Epithelial cell of esophagus (primary cell): ENCODE data around the gene WNT10A.
A peak's percentile ranks its signal among the peaks of the same experiment; 100 is the strongest.

ENCODE experiments used
- DNase-seq: peaks from one replicate; pipeline ENCODE4 v3.0.0; 2010; ENCODE audit warnings: low read depth
- H3K4me3 ChIP-seq: 2 replicates; pipeline ENCODE4 v1.5.1; 2011; ENCODE audit warnings: mild to moderate bottlenecking, low read length, control low read depth
- TF ChIP-seq, protein P1 (sequence below): IDR thresholded peaks from 2 replicates; pipeline ENCODE4 v1.5.1; 2011; ENCODE audit warnings: low read depth, mild to moderate bottlenecking, low read length, control low read depth, inconsistent platforms; ENCODE audit not compliant: insufficient read depth; ENCODE audit errors: missing control alignments

The WNT10A gene

DNA sequence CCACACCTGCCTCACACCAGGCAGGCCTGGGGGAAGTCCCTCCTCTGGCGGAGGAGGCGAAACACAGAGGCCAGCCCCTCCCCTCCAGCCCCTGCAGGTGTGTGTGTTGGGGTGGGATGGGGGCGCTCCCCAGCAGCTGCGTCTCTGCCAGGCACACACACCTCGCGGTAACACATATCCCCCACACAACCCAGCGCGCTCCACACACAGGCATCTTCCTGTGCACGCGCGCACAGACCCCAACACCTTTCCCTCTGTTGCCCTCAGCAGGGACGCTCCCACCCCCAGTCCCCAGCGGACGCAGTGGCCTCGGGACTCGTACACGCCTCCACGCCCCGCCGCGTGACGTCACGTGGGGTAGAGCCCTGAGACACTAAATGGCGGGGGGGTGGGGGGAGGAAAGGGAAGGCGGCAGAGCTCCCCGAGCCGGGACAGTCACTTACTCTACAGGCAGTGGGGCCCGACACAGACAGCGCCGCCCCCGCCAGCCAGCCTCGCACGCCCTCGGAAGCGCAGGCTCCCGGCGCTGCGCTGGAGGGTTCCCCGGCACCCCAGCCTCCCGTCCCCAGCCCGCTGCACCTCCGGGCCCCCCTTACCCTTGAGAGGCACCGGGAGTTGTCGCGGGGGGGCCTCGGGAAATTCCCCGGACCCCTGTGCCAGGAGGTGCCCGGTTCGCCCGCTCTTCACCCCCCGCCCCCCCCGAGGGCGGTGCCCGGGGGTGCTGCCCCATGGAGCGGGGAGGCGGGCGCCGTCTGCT, at the start of gene WNT10A:
Gene WNT10A, plus strand, starts transcription at position 751 of the 757 bp plus-strand sequence. CDS start 144 bp downstream, outside the sequence.
- TF ChIP-seq, protein P1, sequence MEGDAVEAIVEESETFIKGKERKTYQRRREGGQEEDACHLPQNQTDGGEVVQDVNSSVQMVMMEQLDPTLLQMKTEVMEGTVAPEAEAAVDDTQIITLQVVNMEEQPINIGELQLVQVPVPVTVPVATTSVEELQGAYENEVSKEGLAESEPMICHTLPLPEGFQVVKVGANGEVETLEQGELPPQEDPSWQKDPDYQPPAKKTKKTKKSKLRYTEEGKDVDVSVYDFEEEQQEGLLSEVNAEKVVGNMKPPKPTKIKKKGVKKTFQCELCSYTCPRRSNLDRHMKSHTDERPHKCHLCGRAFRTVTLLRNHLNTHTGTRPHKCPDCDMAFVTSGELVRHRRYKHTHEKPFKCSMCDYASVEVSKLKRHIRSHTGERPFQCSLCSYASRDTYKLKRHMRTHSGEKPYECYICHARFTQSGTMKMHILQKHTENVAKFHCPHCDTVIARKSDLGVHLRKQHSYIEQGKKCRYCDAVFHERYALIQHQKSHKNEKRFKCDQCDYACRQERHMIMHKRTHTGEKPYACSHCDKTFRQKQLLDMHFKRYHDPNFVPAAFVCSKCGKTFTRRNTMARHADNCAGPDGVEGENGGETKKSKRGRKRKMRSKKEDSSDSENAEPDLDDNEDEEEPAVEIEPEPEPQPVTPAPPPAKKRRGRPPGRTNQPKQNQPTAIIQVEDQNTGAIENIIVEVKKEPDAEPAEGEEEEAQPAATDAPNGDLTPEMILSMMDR, result no peak
- DNase-seq, result no peak
- peak within 1 kb of the TSS; percentile 49 for H3K4me3 ChIP-seq

DNA sequence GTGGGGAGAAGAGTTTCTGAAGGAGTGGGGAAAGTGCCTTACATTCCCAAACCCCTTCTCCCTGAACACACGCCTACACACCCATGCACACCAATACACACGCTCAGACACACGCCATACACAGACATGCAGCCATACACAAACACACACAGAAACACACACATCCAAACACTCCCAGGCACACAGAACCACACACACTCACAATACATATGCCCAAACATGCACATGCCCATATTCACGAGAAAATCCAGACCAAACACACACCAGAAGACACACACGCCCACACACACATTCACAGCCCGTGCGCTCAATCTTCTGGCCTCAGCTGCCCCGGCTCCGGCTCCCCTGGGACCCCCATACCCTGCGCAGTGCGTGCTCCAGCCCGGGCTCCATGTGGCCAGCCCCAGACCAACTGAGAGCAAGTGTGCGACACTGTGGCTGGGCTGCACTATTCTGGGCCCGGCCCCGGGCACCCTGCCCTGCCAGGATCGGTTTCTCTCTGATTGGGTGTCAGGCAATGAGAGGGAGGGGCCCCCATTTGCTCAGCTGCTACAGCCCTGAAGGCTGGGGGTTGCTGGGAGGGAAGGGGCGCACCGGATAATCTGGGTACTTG, 49.2 kb upstream of the WNT10A start, which contains the start of gene PRKAG3:
Gene PRKAG3, minus strand, starts transcription at position 426 of the 613 bp plus-strand sequence.
- DNase-seq, result no peak
- H3K4me3 ChIP-seq, result no peak within 1 kb of the TSS
- TF ChIP-seq, protein P1, result no peak

DNA sequence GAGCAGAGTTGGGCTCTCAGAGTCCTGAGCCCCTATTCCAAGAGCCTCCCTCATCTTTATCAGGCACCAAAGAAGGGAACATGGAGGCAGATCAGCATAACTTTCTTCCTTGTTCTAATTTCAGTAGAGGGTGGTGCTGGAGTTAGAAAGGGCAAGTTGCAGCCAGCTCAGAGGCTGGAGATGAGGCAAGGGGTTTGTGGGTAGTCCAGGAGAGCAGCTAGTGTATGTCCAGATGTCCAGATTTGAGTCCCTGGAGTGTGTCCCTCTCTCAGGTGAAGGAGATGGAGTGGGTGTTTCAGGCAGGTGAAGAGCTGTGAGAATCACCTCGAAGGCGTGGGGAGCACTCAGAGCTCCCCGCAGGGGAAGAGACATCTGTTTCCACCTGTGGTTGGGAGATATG, 48.6 kb upstream of the WNT10A start:
- H3K4me3 ChIP-seq, result no peak overlapping the region
- TF ChIP-seq, protein P1, result no peak
- no peak for DNase-seq

DNA sequence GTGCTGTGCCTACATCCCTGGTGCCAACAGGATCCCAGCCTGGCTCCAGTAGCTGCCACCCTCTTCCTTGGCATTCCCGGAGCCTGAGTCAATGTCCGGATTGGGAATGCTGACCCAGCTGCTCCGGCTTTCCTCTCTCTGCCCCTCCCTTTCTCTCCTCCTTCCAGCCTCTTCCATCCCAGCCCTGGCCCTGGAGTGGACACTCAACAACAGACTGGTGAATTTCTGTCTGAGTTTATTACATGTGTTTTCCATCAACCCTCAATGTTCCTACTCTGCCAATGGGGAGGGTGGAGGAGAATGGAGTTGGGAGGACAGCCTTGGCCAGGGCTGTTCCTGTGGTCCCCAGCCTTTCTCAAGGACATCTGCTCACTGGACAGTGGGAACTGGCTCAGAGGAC, 48.1 kb upstream of the WNT10A start:
- peak; percentile 29 for DNase-seq
- no peak overlapping the region for H3K4me3 ChIP-seq
- TF ChIP-seq, protein P1, result no peak

DNA sequence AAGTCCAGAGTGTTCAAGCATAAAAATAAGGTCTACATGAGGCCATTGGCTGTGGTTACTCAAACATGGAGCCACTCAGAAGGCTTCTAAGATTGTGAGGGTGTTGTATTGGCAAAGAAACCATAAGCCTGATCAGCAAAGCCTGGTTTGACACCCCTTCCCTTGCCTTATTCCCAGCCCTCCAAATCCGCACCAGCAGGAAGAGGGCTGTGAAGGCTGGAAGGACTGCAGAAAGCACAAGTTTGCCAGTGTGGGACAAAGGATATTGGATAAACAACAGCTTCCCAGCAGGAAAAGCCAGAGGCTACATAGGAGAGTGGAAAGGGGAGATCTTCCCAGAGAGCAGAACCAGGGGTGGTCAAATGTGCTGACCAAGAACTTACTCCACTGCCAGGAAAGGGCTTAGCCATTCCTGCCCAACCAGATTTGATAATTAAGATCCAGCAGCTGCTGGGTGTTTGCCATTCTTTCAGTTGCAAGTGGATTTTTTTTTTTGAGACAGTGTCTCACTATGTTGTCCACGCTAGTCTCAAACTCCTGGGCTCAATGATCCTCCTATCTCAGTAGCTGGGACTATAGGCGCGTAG, 47.5 kb upstream of the WNT10A start:
- TF ChIP-seq, protein P1, result no peak
- H3K4me3 ChIP-seq, result no peak overlapping the region
- DNase-seq, result no peak

DNA sequence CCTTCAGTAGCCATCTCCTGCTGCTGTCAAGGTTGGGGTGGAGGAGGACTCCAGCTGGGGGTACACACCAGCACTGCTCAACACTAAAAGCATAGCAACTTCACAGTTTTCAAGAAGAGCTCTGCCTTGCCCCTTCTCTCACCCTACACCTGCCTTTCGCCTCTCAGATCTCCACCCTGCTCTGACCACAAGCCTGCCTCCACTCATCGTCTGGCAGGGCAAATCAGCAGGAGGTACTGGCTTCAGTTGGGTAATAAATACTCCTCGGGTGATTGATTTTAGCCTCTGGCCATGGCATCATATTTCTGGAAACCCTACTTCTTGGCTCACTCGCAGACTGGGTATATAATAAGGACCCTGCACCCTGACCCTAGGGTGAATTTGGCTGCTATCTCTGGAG, 46.0 kb upstream of the WNT10A start:
- DNase-seq, result no peak
- H3K4me3 ChIP-seq, result no peak overlapping the region

More for the DNA sequence above, 46.0 kb upstream of the WNT10A start:
- TF ChIP-seq, protein P1, result no peak
